Stomach (tissue), 4 donors: ENCODE results near the gene CCDC195.

Experiments used
- CTCF ChIP-seq, 7 experiments: fragments of 450-650 bp in 4 of 7; fragments of 200-600 bp in 3 of 7; sonication (generic) in 3 of 7; IDR thresholded peaks; one replicate each; pipeline ENCODE4 v1.5.1; 2016 to 2019; ENCODE audit warnings: antibody characterized with exemption in 7 of 7, control low read depth in 2 of 7, mild to moderate bottlenecking in 1 of 7
- POLR2A ChIP-seq, 4 donors: fragments of 450-650 bp; IDR thresholded peaks; one replicate each; pipeline ENCODE4 v1.6.1; 2016; ENCODE audit warnings: antibody characterized with exemption in 4 of 4, control low read depth in 2 of 4, mild to moderate bottlenecking in 1 of 4, moderate library complexity in 1 of 4

GRCh38 chr2:224716201-224716600 is at the start of gene CCDC195:
- TF ChIP-seq POLR2A (IDR thresholded peaks at IDR 0.05) (no peak), CTCF (IDR thresholded peaks at IDR 0.05) (no peak)
